ENCODE results near the gene SCN5A. TPM values are rescaled to one million over a fixed set of nuclear protein-coding genes. Genes with fewer than 3 reads are reported as not detected.
A peak's percentile ranks its signal among the peaks of the same experiment; 100 is the strongest.

Gene SCN5A
- total and polyA plus RNA-seq, 12 donors, result 0.04 to 2.1 (median 0.33) TPM; not detected in 2

- H3K4me1 ChIP-seq (replicated peaks in 1 of 2), result no peaks in the 10 kb centered on the region
- intact Hi-C loops (cut with DNase I), result no loop called here
- peak in 2 of 7 donors; percentile 2 to 3 for DNase-seq
- TF ChIP-seq POLR2A (IDR thresholded peaks at IDR 0.05) (no peak), CTCF (IDR thresholded peaks at IDR 0.05) (no peak)
- 83 to 95% (median 89%) methylated on average over 6 of the region's 6 CpGs for WGBS, 4 donors
- H3K27ac ChIP-seq, result no peak overlapping the region
- H3K4me3 ChIP-seq, result no peak overlapping the region
- H3K9me3 ChIP-seq (replicated peaks in 1 of 3), result no peaks in the 10 kb centered on the region
- no peaks in the 10 kb centered on the region for H3K36me3 ChIP-seq (replicated peaks in 1 of 2)
- no peaks in the 10 kb centered on the region for H3K27me3 ChIP-seq
Measured at GRCh38 chr3:38582316-38582715, 67.2 kb downstream of the SCN5A start.

- Histone ChIP-seq H3K27ac (no peak overlapping the region), H3K27me3 (no peaks in the 10 kb centered on the region), H3K4me3 (no peak overlapping the region), H3K9me3 (replicated peaks in 1 of 3) (no peaks in the 10 kb centered on the region), H3K4me1 (replicated peaks in 1 of 2) (no peaks in the 10 kb centered on the region), H3K36me3 (replicated peaks in 1 of 2) (no peaks in the 10 kb centered on the region)
- intact Hi-C loops (cut with DNase I), result no loop called here
- WGBS, 4 donors, result 80 to 95% (median 90%) methylated on average over 2 of the region's 2 CpGs
- TF ChIP-seq CTCF (IDR thresholded peaks at IDR 0.05) (no peak), POLR2A (IDR thresholded peaks at IDR 0.05) (no peak)
- peak in 2 of 7 donors; percentile 11 to 25 for DNase-seq
Measured at GRCh38 chr3:38581774-38582173, 67.7 kb downstream of the SCN5A start.

- Histone ChIP-seq H3K4me3 (no peak overlapping the region), H3K27me3 (no peaks in the 10 kb centered on the region), H3K36me3 (replicated peaks in 1 of 2) (no peaks in the 10 kb centered on the region), H3K27ac (no peak overlapping the region), H3K9me3 (replicated peaks in 1 of 3) (no peaks in the 10 kb centered on the region), H3K4me1 (replicated peaks in 1 of 2) (no peaks in the 10 kb centered on the region)
- WGBS, 4 donors, result 77 to 100% (median 85%) methylated on average over 4 to 21 of the region's 21 CpGs
- TF ChIP-seq POLR2A (IDR thresholded peaks at IDR 0.05), result no peak
- TF ChIP-seq CTCF (IDR thresholded peaks at IDR 0.05), result no peak
- intact Hi-C loops (cut with DNase I), result no loop called here
- peak in 4 of 7 donors; percentile 1 to 20 (median 8) for DNase-seq
Measured at GRCh38 chr3:38580450-38581382, 68.8 kb downstream of the SCN5A start.

GRCh38 chr3:38579551-38580449 is 69.7 kb downstream of the SCN5A start:
- Histone ChIP-seq H3K27ac (no peak overlapping the region), H3K27me3 (no peaks in the 10 kb centered on the region), H3K36me3 (replicated peaks in 1 of 2) (no peaks in the 10 kb centered on the region), H3K4me3 (no peak overlapping the region), H3K4me1 (replicated peaks in 1 of 2) (no peaks in the 10 kb centered on the region), H3K9me3 (replicated peaks in 1 of 3) (no peaks in the 10 kb centered on the region)
- TF ChIP-seq CTCF (IDR thresholded peaks at IDR 0.05) (no peak), POLR2A (IDR thresholded peaks at IDR 0.05) (no peak)
- WGBS, 4 donors, result 60 to 97% (median 84%) methylated on average over 12 to 14 of the region's 14 CpGs
- intact Hi-C loops (cut with DNase I), result no loop called here
- DNase-seq, result peak in 3 of 7 donors; percentile 3 to 46 (median 7)
